Endothelial cell of umbilical vein (primary cell): ENCODE results near the gene CEMIP. TPM values are rescaled to one million over a fixed set of nuclear protein-coding genes. Genes with fewer than 3 reads are reported as not detected.

Source experiments
- BruUV-seq: library from RNA; stranded (reverse); fragments of 400-500 nt; replicated peaks from 2 replicates; lab custom pipeline; 2021; lab: Mats Ljungman, UMichigan
- CTCF ChIA-PET: fragments of 300-600, 350-600 bp; sonication (Branson Sonifier 250); formaldehyde crosslinking; loops from one replicate; lab custom pipeline; 2021; ENCODE audit warnings: antibody characterized with exemption, inconsistent platforms; lab: Charles Lee
- POLR2A ChIA-PET: fragments of 300-600, 350-600 bp; sonication (Branson Sonifier 250); formaldehyde crosslinking; loops from one replicate; lab custom pipeline; 2021; ENCODE audit warnings: antibody characterized with exemption, inconsistent platforms; lab: Charles Lee
- DNase-seq: peaks from one replicate; pipeline ENCODE4 v3.0.0-alpha.2; 2011; ENCODE audit warnings: low read depth, low spot score
- FAIRE-seq: peaks from 2 replicates; lab custom pipeline; 2011; peaks lifted over from hg19 to GRCh38; lab: Jason Lieb, UNC
- H2AFZ ChIP-seq: 2 replicates; pipeline ENCODE4 v1.6.0; 2012; ENCODE audit warnings: low read depth, low read length, control low read depth, inconsistent platforms
- H3K27ac ChIP-seq: 2 replicates; pipeline ENCODE4 v1.5.1; 2011; ENCODE audit warnings: low read depth, mild to moderate bottlenecking, control low read depth, low read length, moderate library complexity; ENCODE audit not compliant: insufficient read depth
- H3K27me3 ChIP-seq, 2 experiments: 2 replicates each; pipeline versions ENCODE4 v1.6.0 to v1.6.1; 2011; ENCODE audit warnings: low read length in 2 of 2, mixed read lengths in 1 of 2; ENCODE audit not compliant: control insufficient read depth in 2 of 2, insufficient read depth in 2 of 2
- H3K36me3 ChIP-seq, 2 experiments: 2 replicates in 1 of 2; 3 replicates in 1 of 2; pipeline ENCODE4 v1.5.1; 2011; ENCODE audit warnings: low read length in 2 of 2, mild to moderate bottlenecking in 1 of 2, moderate library complexity in 1 of 2; ENCODE audit not compliant: control insufficient read depth in 2 of 2, insufficient read depth in 2 of 2; ENCODE audit errors: extremely low read depth in 1 of 2
- H3K4me1 ChIP-seq: 3 replicates; pipeline ENCODE4 v1.5.1; 2011; ENCODE audit warnings: mild to moderate bottlenecking, low read length; ENCODE audit not compliant: control insufficient read depth, insufficient read depth; ENCODE audit errors: extremely low read depth
- H3K4me2 ChIP-seq: 2 replicates; pipeline ENCODE4 v1.6.1; 2011; ENCODE audit warnings: low read length, control low read depth, mixed read lengths; ENCODE audit not compliant: insufficient read depth
- H3K4me3 ChIP-seq, 3 experiments: fragments of 200-600 bp in 1 of 3; sonication (generic), shearing (Covaris generic) in 1 of 3; replicated peaks in 1 of 3; 2 replicates each; pipeline ENCODE4 v1.5.1; 2011 to 2016; ENCODE audit warnings: control low read depth in 3 of 3, low read length in 3 of 3, mild to moderate bottlenecking in 2 of 3, inconsistent platforms in 1 of 3, low read depth in 1 of 3, moderate library complexity in 1 of 3; ENCODE audit not compliant: insufficient read depth in 1 of 3
- H3K79me2 ChIP-seq: 2 replicates; pipeline ENCODE4 v1.6.0; 2012; ENCODE audit warnings: low read length, inconsistent platforms; ENCODE audit not compliant: control insufficient read depth, insufficient read depth
- H3K9ac ChIP-seq: replicated peaks from 2 replicates; pipeline ENCODE3; 2011; ENCODE audit warnings: low read length, control low read depth; ENCODE audit not compliant: insufficient read depth; ENCODE audit errors: extremely low read depth
- H3K9me1 ChIP-seq: replicated peaks from 3 replicates; pipeline ENCODE4 v1.6.0; 2011; ENCODE audit warnings: mild to moderate bottlenecking, low read length; ENCODE audit not compliant: control insufficient read depth, insufficient read depth; ENCODE audit errors: extremely low read depth
- H3K9me3 ChIP-seq: replicated peaks from 2 replicates; pipeline ENCODE4 v1.5.1; 2012; ENCODE audit warnings: low read length, inconsistent platforms; ENCODE audit not compliant: control insufficient read depth, insufficient read depth
- H4K20me1 ChIP-seq: replicated peaks from 2 replicates; pipeline ENCODE3; 2011; ENCODE audit warnings: mild to moderate bottlenecking, low read length; ENCODE audit not compliant: control insufficient read depth, insufficient read depth; ENCODE audit errors: extremely low read depth
- EZH2 ChIP-seq: IDR thresholded peaks from 2 replicates; pipeline ENCODE4 v1.6.1; 2012; ENCODE audit warnings: borderline replicate concordance, low read depth, mild to moderate bottlenecking, moderate library complexity, low read length, inconsistent platforms; ENCODE audit not compliant: severe bottlenecking
- FOS ChIP-seq: IDR thresholded peaks from 2 replicates; pipeline ENCODE4 v1.6.1; 2011; ENCODE audit warnings: mild to moderate bottlenecking, low read length, moderate library complexity, borderline replicate concordance; ENCODE audit not compliant: insufficient read depth
- GATA2 ChIP-seq: IDR thresholded peaks from 2 replicates; pipeline ENCODE4 v1.7.0; 2011; ENCODE audit warnings: low read depth, mild to moderate bottlenecking, moderate library complexity, mixed read lengths, low read length; ENCODE audit not compliant: insufficient read length, insufficient read depth
- JUN ChIP-seq: IDR thresholded peaks from 2 replicates; pipeline ENCODE4 v1.6.1; 2011; ENCODE audit warnings: borderline replicate concordance, low read depth; ENCODE audit not compliant: insufficient read length, insufficient read depth
- MYC ChIP-seq: IDR thresholded peaks from one replicate; pipeline ENCODE4 v1.6.1; 2011; ENCODE audit warnings: mild to moderate bottlenecking, low read depth, low read length
- POLR2A ChIP-seq: IDR thresholded peaks from 2 replicates; pipeline ENCODE4 v1.6.1; 2012; ENCODE audit warnings: low read depth, mild to moderate bottlenecking, control low read depth, low read length
- POLR2AphosphoS5 ChIP-seq: IDR thresholded peaks from 2 replicates; pipeline ENCODE4 v1.6.1; 2012; ENCODE audit warnings: low read depth, mild to moderate bottlenecking, control low read depth, low read length, moderate library complexity; ENCODE audit not compliant: insufficient read depth
- dilution Hi-C: fragments of 300-500 bp; cut with MboI; formaldehyde crosslinking; loops from one replicate; pipeline ENCODE4 v1.15.0; 2019; ENCODE audit warnings: low sequenced_read_pairs; ENCODE audit not compliant: extremely low pct_ligation_motif_present
- intact Hi-C: fragments of 100-400 bp; cut with micrococcal nuclease; formaldehyde crosslinking; loops from one replicate; pipeline ENCODE4 v1.10.0; 2022
- polyA plus RNA-seq, 4 experiments: library from polyadenylated mRNA; depleted of rRNA in 3 of 4; stranded (reverse) in 3 of 4; unstranded in 1 of 4; fragments of >200 nt; gene quantifications; 2 replicates each; pipeline versions ENCODE4 v1.2.1 to v1.2.3, GENCODE V29; 2011 to 2012; ENCODE audit warnings: missing spikeins in 1 of 4
- total RNA-seq: library from RNA; stranded (reverse); gene quantifications from 2 replicates; pipeline ENCODE4 v1.2.3, GENCODE V29; 2021
- TF ChIP-seq, protein P1 (sequence below), 2 donors: IDR thresholded peaks; 1 replicate in 1 of 2; 2 replicates in 1 of 2; pipeline ENCODE4 v1.5.1; 2011; ENCODE audit warnings: low read length in 2 of 2, mild to moderate bottlenecking in 2 of 2, moderate library complexity in 2 of 2, control low read depth in 1 of 2, inconsistent platforms in 1 of 2, low read depth in 1 of 2; ENCODE audit not compliant: insufficient read depth in 1 of 2; ENCODE audit errors: extremely low read depth in 1 of 2

The CEMIP gene
- total and polyA plus RNA-seq, 2 donors (not counting 3 experiments of a cell fraction or from before 2014, with no cell fraction given): 0.01 TPM; not detected in 1

GRCh38 chr15:80885016-80885579 lies 105.9 kb downstream of the CEMIP start:
- Histone ChIP-seq H3K4me1 (no peaks in the 10 kb centered on the region), H3K4me3 (no peak overlapping the region), H3K9ac (no peak overlapping the region), H2AFZ (no peak overlapping the region), H3K9me3 (no peaks in the 10 kb centered on the region), H4K20me1 (no peaks in the 10 kb centered on the region), H3K79me2 (no peaks in the 10 kb centered on the region), H3K4me2 (no peak overlapping the region), H3K9me1 (no peaks in the 10 kb centered on the region), H3K27ac (no peak overlapping the region), H3K36me3 (no peaks in the 10 kb centered on the region), H3K27me3 (peaks cover 0 to 6% of the 10 kb centered on the region in 2 experiments)
- intact Hi-C loops: no loop called here
- no TSS peak for BruUV-seq
- FAIRE-seq (no peak), DNase-seq (peak; percentile 18)
- TF ChIP-seq GATA2: no peak
- TF ChIP-seq, protein P1, sequence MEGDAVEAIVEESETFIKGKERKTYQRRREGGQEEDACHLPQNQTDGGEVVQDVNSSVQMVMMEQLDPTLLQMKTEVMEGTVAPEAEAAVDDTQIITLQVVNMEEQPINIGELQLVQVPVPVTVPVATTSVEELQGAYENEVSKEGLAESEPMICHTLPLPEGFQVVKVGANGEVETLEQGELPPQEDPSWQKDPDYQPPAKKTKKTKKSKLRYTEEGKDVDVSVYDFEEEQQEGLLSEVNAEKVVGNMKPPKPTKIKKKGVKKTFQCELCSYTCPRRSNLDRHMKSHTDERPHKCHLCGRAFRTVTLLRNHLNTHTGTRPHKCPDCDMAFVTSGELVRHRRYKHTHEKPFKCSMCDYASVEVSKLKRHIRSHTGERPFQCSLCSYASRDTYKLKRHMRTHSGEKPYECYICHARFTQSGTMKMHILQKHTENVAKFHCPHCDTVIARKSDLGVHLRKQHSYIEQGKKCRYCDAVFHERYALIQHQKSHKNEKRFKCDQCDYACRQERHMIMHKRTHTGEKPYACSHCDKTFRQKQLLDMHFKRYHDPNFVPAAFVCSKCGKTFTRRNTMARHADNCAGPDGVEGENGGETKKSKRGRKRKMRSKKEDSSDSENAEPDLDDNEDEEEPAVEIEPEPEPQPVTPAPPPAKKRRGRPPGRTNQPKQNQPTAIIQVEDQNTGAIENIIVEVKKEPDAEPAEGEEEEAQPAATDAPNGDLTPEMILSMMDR (IDR thresholded peaks at IDR 0.05; ENCODE audit: extremely low read depth in 1 of 2, insufficient read depth in 1 of 2, low read depth in 1 of 2, low read length in 2 of 2): no peak
- no peak for TF ChIP-seq JUN
- no peak for TF ChIP-seq POLR2AphosphoS5
- TF ChIP-seq EZH2: no peak
- no peak for TF ChIP-seq MYC
- no peak for TF ChIP-seq POLR2A
- TF ChIP-seq FOS: no peak
- ChIA-PET CTCF (interaction anchor here (0.7 kb wide), 1 partner anchor 27 kb away, joined by 3 read pairs; no protein-coding TSS in a partner anchor), POLR2A (no interaction called here)
- dilution Hi-C loops: no loop called here
